ENCODE data around the gene THBS4.

Gene THBS4

DNA sequence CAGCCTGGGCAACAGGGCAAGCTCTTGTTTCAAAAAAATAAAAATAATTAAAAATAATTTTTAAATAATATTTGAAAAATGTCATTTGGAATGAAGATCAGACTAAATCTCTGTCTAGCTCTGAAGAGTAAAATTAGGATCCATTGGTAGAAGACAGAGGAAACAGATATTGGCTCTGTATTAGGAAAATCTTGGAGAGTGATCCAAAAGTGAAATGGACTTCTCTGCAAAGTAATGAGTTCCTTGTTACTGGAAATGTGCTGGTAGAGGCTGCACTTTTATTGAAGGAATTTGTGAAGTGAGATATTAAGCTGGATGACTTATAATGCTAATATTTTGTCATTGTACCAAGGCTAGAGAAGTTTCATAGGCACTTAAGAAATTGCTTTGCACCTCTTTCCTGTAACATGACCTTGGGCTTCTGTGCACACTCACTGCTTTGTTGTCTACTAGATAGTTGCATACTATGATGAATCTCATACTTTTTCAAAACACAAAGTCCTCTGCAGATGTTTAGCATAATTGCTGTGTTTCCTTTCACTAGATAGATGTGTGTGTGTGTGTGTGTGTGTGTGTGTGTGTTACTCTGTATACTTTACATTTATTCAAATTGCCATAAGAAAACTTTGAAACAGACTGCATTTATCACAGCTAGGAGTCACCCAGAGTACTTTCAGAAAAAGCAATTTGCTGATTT lies 13.1 kb downstream of the THBS4 start:
- no peak for DNase-seq (ENCODE audit: low spot score)

GRCh38 chr5:80052464-80052863 lies 17.3 kb downstream of the THBS4 start:
- no peak for DNase-seq (ENCODE audit: low spot score)

DNA sequence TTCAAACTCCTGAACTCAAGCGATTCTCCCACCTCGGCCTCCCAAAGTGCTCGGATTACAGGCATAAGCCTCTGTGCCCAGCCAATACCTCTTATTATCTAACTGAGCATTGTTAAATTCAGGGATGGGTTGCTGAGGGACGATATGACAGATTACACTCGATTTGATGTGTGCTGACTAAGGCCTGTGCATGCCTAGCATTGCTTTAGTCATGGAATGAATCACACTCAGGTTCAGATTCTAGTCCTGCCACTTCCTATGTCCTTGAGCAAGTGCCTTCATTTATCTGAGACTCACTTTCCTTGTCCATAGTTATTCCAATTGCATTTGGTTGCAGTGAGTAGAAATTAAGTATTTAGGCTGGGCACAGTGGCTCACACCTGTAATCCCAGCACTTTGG lies 19.5 kb downstream of the THBS4 start:
- no peak for DNase-seq (ENCODE audit: low spot score)

DNA sequence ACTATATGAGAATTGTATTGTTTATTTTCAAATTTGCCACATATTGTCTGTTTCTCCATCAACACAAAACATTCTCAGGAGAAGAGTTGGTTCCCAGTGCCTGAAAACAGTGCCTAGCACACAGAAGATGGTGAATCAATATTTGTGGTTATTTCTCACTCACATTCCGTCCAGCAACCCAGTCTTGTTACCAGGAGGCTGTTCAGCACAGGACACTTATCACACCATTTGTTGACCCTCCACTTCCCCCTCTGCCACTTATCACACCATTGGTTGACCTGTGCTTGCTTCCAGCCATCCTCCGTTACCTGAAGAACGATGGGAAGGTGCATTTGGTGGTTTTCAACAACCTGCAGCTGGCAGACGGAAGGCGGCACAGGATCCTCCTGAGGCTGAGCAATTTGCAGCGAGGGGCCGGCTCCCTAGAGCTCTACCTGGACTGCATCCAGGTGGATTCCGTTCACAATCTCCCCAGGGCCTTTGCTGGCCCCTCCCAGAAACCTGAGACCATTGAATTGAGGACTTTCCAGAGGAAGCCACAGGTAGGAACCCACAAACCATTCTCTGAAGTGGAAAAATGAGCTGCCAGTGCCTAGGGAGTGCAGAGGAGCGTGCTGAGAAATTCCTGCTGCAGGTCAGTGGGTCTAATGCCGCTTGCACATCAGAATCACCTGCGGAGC lies 20.5 kb downstream of the THBS4 start:
- no peak for DNase-seq (ENCODE audit: low spot score)

GRCh38 chr5:80057099-80057498 lies 22.0 kb downstream of the THBS4 start:
- no peak for DNase-seq (ENCODE audit: low spot score)

DNA sequence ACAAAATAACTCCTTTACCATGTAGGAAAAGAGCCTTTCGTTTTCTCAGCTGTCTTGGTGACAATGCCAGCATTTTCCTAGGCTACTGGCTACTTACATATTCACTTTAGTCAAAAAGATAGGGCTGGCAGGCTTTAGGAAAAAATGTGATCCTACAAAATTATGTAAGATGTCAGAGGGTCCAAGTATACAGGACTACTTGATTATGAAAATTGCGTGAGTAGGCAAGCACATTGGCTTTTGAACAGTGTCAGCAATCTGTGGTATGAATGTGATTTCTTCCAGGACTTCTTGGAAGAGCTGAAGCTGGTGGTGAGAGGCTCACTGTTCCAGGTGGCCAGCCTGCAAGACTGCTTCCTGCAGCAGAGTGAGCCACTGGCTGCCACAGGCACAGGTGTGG lies 22.8 kb downstream of the THBS4 start:
- no peak for DNase-seq (ENCODE audit: low spot score)

DNA sequence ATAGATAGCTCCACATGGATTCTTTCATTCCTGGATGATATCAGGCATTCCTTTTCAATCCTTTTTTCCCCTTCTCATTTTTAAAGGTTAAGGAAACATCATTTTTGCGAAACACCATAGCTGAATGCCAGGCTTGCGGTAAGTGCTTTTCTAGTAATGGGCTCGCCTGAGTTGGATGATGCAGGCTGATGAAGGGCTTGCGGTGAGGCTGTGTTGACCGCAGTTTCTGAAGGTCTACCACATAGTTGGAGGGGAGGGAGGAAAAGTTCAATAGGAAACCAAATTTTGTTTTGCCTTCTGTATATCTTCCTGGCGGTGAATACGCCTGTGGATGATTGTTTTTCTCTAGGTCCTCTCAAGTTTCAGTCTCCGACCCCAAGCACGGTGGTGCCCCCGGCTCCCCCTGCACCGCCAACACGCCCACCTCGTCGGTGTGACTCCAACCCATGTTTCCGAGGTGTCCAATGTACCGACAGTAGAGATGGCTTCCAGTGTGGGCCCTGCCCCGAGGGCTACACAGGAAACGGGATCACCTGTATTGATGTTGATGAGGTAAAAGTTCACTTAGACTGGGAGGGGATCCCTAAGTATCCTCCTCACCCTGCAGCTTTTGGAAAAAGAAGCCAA lies 24.3 kb downstream of the THBS4 start:
- DNase-seq (ENCODE audit: low spot score): no peak

DNA sequence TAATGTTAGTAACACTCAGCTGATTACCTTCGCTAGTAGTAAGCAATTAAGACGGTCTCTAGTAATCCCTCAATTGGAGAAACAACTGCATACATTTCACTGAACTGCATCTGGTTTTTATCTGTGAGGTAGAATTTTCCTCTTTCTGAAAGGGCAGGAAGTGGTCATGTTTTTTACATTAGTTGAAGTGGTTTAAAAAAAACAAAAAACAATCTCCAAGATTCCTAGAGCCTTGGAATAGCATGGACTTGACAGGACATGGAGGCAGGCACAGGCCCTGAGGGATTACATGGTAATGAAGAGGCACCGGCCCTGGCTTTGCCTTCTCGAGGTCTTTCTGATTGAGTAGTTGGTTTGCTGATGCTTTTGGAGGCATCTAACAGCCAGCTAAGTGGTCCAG lies 25.8 kb downstream of the THBS4 start:
- DNase-seq (ENCODE audit: low spot score): no peak

DNA sequence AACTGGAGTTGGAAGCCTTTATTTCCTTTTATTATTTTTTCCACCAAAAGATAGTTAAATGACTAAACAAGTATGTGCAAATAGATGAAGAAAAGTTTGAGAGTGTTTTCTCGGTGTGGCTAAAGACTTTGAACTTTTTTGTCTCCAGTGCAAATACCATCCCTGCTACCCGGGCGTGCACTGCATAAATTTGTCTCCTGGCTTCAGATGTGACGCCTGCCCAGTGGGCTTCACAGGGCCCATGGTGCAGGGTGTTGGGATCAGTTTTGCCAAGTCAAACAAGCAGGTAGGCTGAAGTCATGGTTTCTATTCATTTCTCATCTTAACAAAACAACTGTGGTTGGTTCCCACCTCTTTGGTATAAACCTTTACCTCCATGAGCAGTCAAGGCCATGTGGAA lies 26.4 kb downstream of the THBS4 start:
- no peak for DNase-seq (ENCODE audit: low spot score)

GRCh38 chr5:80064124-80064523 lies 29.0 kb downstream of the THBS4 start:
- DNase-seq (ENCODE audit: low spot score): no peak

- no peak for DNase-seq (ENCODE audit: low spot score)
These were observed 31.9 kb downstream of the THBS4 start for GRCh38 chr5:80067016-80067415.

GRCh38 chr5:80067531-80068245 lies 32.5 kb downstream of the THBS4 start:
- no peak for DNase-seq (ENCODE audit: low spot score)

DNA sequence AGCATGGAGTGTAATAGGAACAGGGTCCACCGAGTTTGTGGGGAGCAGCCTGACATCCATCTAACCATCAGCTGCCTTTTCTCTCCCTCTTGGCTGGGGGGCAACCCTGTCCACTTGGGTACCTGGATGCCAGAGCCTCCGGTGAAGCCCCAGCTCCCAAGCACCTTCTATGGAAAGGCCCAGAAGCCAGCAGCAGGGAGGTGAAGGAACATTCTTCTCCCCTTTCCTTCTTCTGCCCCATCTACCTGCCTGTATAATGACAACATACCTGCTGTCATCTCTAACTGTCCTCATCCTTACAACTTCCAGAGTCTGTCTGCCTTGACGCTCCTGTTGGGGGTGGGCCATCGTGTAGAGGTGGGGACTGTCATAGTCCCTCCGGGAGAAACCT lies 33.1 kb downstream of the THBS4 start:
- DNase-seq (ENCODE audit: low spot score): no peak

GRCh38 chr5:80068775-80069174 lies 33.6 kb downstream of the THBS4 start:
- DNase-seq (ENCODE audit: low spot score): no peak

DNA sequence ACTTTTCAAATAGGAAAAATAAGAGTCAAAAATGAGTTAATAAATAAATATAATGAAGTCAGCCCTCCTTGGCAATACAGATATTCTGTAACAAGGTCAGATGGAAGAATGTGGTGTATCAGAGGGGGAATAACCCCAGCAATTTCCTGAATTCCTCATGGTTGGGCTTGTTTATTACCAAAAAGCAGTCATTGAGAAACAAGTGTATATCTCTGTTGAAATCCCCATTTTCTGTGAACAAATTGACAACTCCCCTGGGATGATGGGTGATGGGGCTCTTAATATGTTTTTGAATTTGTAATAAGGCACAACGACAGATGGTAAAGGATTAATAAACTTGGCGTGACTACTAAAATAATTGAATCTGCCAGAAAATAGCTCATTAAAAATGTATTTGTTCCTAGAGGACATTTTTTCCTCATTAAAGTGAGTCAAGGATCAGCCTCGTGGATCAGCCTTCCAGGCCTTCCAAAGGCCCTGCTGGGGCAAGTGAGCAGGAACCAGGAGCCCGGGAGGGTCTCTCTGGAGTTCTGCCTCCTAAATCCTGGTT lies 34.2 kb downstream of the THBS4 start:
- no peak for DNase-seq (ENCODE audit: low spot score)

- DNase-seq (ENCODE audit: low spot score): no peak
These were observed 34.8 kb downstream of the THBS4 start for GRCh38 chr5:80069918-80070318.

DNA sequence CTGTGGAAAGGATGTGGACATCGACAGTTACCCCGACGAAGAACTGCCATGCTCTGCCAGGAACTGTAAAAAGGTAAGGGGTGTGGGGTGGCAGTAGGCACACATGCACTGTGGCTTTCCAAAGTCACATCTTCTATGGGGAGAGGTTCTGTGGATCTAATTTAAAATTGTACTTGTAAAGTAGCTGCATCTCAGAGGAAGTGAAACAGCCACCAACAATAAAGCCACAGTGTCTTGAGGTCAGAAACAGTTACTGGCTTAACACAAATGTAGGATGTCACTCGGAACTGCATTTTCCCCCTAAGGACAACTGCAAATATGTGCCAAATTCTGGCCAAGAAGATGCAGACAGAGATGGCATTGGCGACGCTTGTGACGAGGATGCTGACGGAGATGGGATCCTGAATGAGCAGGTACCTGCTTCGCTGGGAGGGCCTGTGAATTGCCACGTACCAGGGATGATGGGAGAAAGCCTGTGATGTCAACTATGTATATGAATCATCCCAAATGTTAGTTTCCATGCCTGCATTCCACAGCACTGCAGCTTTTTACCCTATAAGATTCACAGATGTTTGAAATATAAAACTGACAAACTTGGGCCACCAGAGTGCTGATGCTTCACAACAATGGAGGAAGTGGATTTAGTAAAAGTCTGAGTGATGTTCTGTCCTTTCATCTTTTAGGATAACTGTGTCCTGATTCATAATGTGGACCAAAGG lies 35.3 kb downstream of the THBS4 start:
- no peak for DNase-seq (ENCODE audit: low spot score)

DNA sequence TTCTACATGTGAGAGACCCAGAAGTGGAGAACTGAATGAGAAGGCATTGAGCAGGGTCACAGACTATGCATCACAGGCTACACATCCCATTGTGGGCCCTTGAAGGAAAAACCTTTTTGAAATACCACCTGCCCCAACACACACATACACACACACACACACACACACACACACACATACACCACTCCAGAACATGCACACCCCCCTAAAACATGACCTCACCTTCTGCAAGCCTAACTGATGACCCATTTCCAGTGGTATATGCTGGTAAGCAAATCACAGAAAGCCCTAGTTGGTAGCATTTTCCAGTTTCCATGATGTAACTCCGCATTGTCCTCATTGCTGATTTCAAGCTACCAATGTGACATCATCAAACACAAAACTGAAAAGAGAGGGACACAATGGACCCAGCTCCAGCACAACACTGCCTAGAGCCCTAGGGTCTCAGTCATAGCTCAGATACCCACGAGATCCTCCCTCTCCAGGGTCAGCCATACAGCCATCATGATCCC lies 36.4 kb downstream of the THBS4 start:
- no peak for DNase-seq (ENCODE audit: low spot score)

DNA sequence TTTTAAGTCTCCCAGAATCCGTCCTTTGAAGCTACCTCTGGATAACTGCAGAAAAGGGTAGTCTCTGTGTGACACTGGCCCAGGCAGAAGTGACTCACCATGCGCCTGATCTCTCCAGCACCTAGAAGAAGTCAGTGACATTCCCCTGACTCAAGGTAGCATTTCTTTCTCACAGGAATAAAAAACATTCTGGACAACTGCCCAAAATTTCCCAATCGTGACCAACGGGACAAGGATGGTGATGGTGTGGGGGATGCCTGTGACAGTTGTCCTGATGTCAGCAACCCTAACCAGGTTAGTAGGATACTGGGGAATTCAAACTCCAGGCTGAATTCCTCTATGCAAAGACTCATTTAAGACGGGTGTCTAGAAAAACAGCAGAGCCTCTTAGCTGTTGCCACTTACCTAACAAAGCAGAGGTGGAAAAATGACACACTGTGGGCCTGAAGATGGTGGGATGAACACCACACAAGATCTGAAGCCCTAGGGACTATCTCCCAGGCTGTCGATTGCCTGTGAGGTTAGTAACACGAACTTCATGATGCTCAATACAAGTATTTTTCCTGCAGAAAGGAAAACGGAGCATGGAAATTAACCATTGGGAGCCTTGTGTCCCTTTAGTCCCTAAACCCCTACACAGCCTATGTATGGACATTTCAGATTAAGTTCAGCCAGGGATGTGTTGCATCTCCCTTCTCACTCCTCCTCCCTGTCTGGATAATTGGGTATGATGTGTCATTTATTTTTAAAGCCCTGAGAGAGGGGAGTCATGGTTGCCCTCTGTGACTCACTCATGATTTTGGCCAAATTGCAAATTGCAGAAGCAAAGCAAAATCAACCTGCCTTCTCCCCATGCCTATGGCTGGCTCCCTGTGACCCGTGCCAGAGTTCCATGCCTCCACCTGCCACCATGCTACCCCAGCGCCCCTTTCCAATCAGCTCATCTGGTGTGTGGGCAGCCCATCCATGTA lies 37.2 kb downstream of the THBS4 start:
- no peak for DNase-seq (ENCODE audit: low spot score)

Data from CD4-positive, alpha-beta T cell treated with Interleukin-6 at 100 ng/mL for 8 hours (primary cell).